Measurements from ENCODE around the gene LRRC47.

GRCh38 chr1:3777647-3778589 is 18.4 kb downstream of the LRRC47 start:
- TF ChIP-seq POLR2AphosphoS5 (IDR thresholded peaks at IDR 0.05; ENCODE audit: low read depth, low read length) = no peak
- TF ChIP-seq CTCF (IDR thresholded peaks at IDR 0.05; ENCODE audit: control extremely low read depth in 1 of 3, insufficient read depth in 1 of 3, low read depth in 1 of 3, low read length in 3 of 3) = no peak
- TF ChIP-seq SRF (IDR thresholded peaks at IDR 0.05; ENCODE audit: low read depth, low read length) = no peak
- TF ChIP-seq CHD1 (IDR thresholded peaks at IDR 0.05; ENCODE audit: low read depth, low read length) = no peak
- no peak for TF ChIP-seq RFX5 (IDR thresholded peaks at IDR 0.05; ENCODE audit: borderline replicate concordance, low read depth, low read length)
- no peak for TF ChIP-seq ATF3 (IDR thresholded peaks at IDR 0.05; ENCODE audit: insufficient read depth, low read depth, low read length)
- no peak for TF ChIP-seq FOSL1 (IDR thresholded peaks at IDR 0.05; ENCODE audit: insufficient read depth, low read depth, low read length)
- TF ChIP-seq MAX (IDR thresholded peaks at IDR 0.05) = no peak

Measured in H1 (cell line).